Glutamatergic neuron (in vitro differentiated cells): ENCODE measurements around the gene C1orf122. TPM values are rescaled to one million over a fixed set of nuclear protein-coding genes. Genes with fewer than 3 reads are reported as not detected.

ENCODE experiments used
- DNase-seq: peaks from one replicate; pipeline ENCODE4 v3.0.0; 2022
- H3K27ac Mint-ChIP-seq: one replicate; pipeline ENCODE4 v1.8.0; 2020; ENCODE audit warnings: mild to moderate bottlenecking, mixed read lengths, inconsistent platforms; ENCODE audit not compliant: unreplicated experiment
- H3K27me3 Mint-ChIP-seq: one replicate; pipeline ENCODE4 v1.8.0; 2020; ENCODE audit warnings: mild to moderate bottlenecking, moderate library complexity, mixed read lengths, inconsistent platforms; ENCODE audit not compliant: unreplicated experiment
- H3K36me3 Mint-ChIP-seq: one replicate; pipeline ENCODE4 v1.8.0; 2020; ENCODE audit warnings: mild to moderate bottlenecking, mixed read lengths, inconsistent platforms; ENCODE audit not compliant: unreplicated experiment
- H3K4me1 Mint-ChIP-seq: one replicate; pipeline ENCODE4 v1.8.0; 2020; ENCODE audit warnings: mild to moderate bottlenecking, low read depth, mixed read lengths, inconsistent platforms; ENCODE audit not compliant: unreplicated experiment
- H3K4me3 Mint-ChIP-seq: one replicate; pipeline ENCODE4 v1.8.0; 2020; ENCODE audit warnings: mild to moderate bottlenecking, mixed read lengths, inconsistent platforms; ENCODE audit not compliant: unreplicated experiment
- H3K9me3 Mint-ChIP-seq: one replicate; pipeline ENCODE4 v1.8.0; 2020; ENCODE audit warnings: mild to moderate bottlenecking, moderate library complexity, mixed read lengths, inconsistent platforms; ENCODE audit not compliant: unreplicated experiment
- total RNA-seq: library from RNA; stranded (reverse); fragmentation: NEBNext Ultra II Directional; extraction: Animal tissue kit (Norgen Biotek cat#: 25700); gene quantifications from one replicate; pipeline ENCODE4 v1.2.1, GENCODE V29; 2021; ENCODE audit not compliant: unreplicated experiment
- TF ChIP-seq, protein P1 (sequence below): fragments of 200-600 bp; sonication (generic); IDR thresholded peaks from one replicate; pipeline ENCODE4 v1.5.0; 2021; ENCODE audit not compliant: partially characterized antibody, unreplicated experiment

The C1orf122 gene
- total RNA-seq, 1 donor from 2014 or later: 57.3 TPM

- Mint-ChIP-seq H3K27ac (no peak overlapping the region), H3K9me3 (no peaks in the 10 kb centered on the region), H3K4me3 (peak overlapping the region; percentile 99), H3K27me3 (peaks cover 18% of the 10 kb centered on the region), H3K36me3 (no peaks in the 10 kb centered on the region), H3K4me1 (peaks cover 11% of the 10 kb centered on the region)
- TF ChIP-seq, protein P1, sequence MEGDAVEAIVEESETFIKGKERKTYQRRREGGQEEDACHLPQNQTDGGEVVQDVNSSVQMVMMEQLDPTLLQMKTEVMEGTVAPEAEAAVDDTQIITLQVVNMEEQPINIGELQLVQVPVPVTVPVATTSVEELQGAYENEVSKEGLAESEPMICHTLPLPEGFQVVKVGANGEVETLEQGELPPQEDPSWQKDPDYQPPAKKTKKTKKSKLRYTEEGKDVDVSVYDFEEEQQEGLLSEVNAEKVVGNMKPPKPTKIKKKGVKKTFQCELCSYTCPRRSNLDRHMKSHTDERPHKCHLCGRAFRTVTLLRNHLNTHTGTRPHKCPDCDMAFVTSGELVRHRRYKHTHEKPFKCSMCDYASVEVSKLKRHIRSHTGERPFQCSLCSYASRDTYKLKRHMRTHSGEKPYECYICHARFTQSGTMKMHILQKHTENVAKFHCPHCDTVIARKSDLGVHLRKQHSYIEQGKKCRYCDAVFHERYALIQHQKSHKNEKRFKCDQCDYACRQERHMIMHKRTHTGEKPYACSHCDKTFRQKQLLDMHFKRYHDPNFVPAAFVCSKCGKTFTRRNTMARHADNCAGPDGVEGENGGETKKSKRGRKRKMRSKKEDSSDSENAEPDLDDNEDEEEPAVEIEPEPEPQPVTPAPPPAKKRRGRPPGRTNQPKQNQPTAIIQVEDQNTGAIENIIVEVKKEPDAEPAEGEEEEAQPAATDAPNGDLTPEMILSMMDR: no peak
- no peak for DNase-seq
Observed at GRCh38 chr1:37763791-37764413, 43.7 kb upstream of the C1orf122 start.

- TF ChIP-seq, protein P1: no peak
- DNase-seq: peak; percentile 49
- H3K36me3 Mint-ChIP-seq: no peaks in the 10 kb centered on the region
- no peak overlapping the region for H3K27ac Mint-ChIP-seq
- H3K4me3 Mint-ChIP-seq: peak overlapping the region; percentile 99
- peaks cover 11% of the 10 kb centered on the region for H3K4me1 Mint-ChIP-seq
- no peaks in the 10 kb centered on the region for H3K9me3 Mint-ChIP-seq
- H3K27me3 Mint-ChIP-seq: peaks cover 20% of the 10 kb centered on the region
Observed at GRCh38 chr1:37764414-37764825, 43.2 kb upstream of the C1orf122 start.

DNA sequence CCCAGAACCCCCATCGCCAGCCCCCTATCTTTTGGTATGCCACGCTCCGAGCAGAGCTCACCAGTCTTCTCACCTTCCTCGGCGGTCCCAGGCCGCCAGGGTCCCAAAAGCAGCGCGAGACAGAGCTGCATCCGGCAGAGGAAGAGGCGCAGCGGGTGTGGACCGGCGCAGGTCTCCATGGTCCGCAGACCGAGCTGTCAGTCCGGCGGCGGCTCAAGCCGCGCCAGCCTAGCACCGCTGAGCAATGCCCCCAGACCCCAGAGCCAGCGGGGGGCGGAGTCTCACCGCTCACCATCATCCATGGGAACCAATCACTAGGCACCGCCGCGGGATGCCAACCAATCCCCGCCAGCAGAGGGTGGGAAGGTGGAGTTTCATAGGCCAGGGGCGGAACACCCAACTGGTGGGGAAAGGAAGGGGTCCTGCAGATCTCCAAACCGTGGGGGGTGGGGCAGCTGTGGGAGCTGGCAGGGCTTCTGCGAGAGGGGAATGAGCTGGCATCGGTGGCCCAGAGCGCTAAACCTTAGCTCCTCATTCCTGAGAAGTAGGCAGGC is 42.6 kb upstream of the C1orf122 start, which contains the start of gene EPHA10:
TSS of gene EPHA10 (minus strand) at position 233 of the 554 bp plus-strand sequence. CDS start at position 179, 54 bp downstream.
- DNase-seq: peak; percentile 96
- H3K27me3 Mint-ChIP-seq: peaks cover 21% of the 10 kb centered on the region
- no peaks in the 10 kb centered on the region for H3K9me3 Mint-ChIP-seq
- peaks cover 11% of the 10 kb centered on the region for H3K4me1 Mint-ChIP-seq
- peak within 1 kb of the TSS; percentile 54 for H3K27ac Mint-ChIP-seq
- H3K36me3 Mint-ChIP-seq: no peaks in the 10 kb centered on the region
- TF ChIP-seq, protein P1: no peak
- peak within 1 kb of the TSS; percentile 99 for H3K4me3 Mint-ChIP-seq

DNA sequence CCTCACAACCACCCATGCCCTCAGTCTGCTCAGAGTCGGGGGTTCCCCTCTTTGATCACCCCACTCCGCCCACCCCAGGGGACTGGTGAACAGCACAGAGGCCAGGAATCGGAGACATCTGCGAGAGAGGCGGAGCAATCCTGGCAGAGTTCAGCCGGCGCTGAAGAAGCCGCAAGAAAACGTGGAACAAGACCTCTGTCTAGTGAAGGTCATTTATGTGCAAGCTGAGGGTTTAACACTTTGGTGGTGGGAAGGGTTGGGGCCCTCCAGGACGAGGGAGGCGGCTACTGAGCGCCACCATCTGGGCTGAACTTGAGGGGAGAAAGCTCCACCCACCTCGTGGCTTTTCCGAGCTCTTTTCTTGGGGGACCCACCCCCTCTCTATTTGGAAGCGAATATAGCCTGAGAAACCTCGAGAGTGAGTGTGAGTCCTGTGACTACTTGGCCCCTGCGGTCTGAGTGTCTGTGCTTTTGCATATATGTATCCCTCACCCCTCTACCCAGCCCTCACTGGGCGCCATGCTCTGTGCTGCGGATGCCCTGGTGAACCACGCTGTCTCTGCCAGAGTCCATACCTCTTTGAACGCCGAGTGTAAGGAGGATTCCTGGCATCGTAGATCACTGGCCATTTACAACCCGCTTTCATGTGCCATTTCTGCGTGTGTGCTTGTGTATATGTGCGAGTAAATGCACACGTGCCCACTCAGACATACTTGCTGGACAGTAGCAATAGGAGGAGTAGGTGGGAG is 41.5 kb upstream of the C1orf122 start:
- Mint-ChIP-seq H3K27ac (peak overlapping the region; percentile 54), H3K27me3 (peaks cover 21% of the 10 kb centered on the region), H3K4me3 (peak overlapping the region; percentile 99), H3K36me3 (no peaks in the 10 kb centered on the region), H3K9me3 (no peaks in the 10 kb centered on the region), H3K4me1 (peaks cover 11% of the 10 kb centered on the region)
- peak; percentile 33 for DNase-seq
- TF ChIP-seq, protein P1: no peak
